HG02852 (cell line): Measurements from ENCODE around the gene MAP3K8.
"Not testable (repeated sequence)": the region's sequence is repeated elsewhere in the genome, so short reads cannot be mapped to it uniquely, and the experiment has no call there.

Experiments
- ATAC-seq: cut with Tn5 transposase; IDR thresholded peaks from one replicate; pipeline ENCODE4 v1.9.1; 2021; ENCODE audit warnings: mild to moderate bottlenecking, moderate library complexity; ENCODE audit not compliant: unreplicated experiment

Gene MAP3K8

GRCh38 chr10:30422151-30422695, 11.8 kb upstream of the MAP3K8 start:
- ATAC-seq = no peak

- ATAC-seq = no peak
These were observed 10.9 kb upstream of the MAP3K8 start for GRCh38 chr10:30422981-30423654.

GRCh38 chr10:30423655-30424275, 10.2 kb upstream of the MAP3K8 start:
- not testable (repeated sequence) for ATAC-seq

- ATAC-seq = no peak
These were observed 8.5 kb upstream of the MAP3K8 start for GRCh38 chr10:30425336-30426075.

GRCh38 chr10:30430544-30431298, 3.3 kb upstream of the MAP3K8 start:
- no peak for ATAC-seq

- ATAC-seq = no peak
These were observed 2.5 kb upstream of the MAP3K8 start for GRCh38 chr10:30431435-30431911.

GRCh38 chr10:30432622-30433305, 1.2 kb upstream of the MAP3K8 start:
- peak; percentile 12 for ATAC-seq

GRCh38 chr10:30433306-30433729, 666 bp upstream of the MAP3K8 start:
- ATAC-seq = peak; percentile 18

GRCh38 chr10:30434273-30435072, 489 bp downstream of the MAP3K8 start:
- peak; percentile 44 for ATAC-seq

- ATAC-seq = no peak
These were observed 1.1 kb downstream of the MAP3K8 start for GRCh38 chr10:30435073-30435422.

- ATAC-seq = not testable (repeated sequence)
These were observed 1.6 kb downstream of the MAP3K8 start for GRCh38 chr10:30435499-30436167.

- no peak for ATAC-seq
These were observed 2.2 kb downstream of the MAP3K8 start for GRCh38 chr10:30436191-30436611.

GRCh38 chr10:30436671-30437030, 2.7 kb downstream of the MAP3K8 start:
- no peak for ATAC-seq

GRCh38 chr10:30437031-30437841, 3.3 kb downstream of the MAP3K8 start:
- peak; percentile 26 for ATAC-seq

- no peak for ATAC-seq
These were observed 4.3 kb downstream of the MAP3K8 start for GRCh38 chr10:30438021-30438850.

GRCh38 chr10:30439931-30440330, 5.9 kb downstream of the MAP3K8 start:
- no peak for ATAC-seq

GRCh38 chr10:30442019-30442606, 8.1 kb downstream of the MAP3K8 start:
- ATAC-seq = no peak
